IPS-15b (cell line): Measurements from ENCODE around the gene TAS1R2.

Source experiments
- H3K27me3 ChIP-seq: one replicate; pipeline ENCODE4 v1.6.1; 2013; ENCODE audit warnings: low read length; ENCODE audit not compliant: control insufficient read depth, insufficient read depth
- H3K36me3 ChIP-seq: one replicate; pipeline ENCODE4 v1.6.1; 2013; ENCODE audit warnings: low read length; ENCODE audit not compliant: control insufficient read depth, insufficient read depth
- H3K4me1 ChIP-seq: one replicate; pipeline ENCODE4 v1.6.1; 2013; ENCODE audit warnings: mild to moderate bottlenecking, low read length; ENCODE audit not compliant: control insufficient read depth, insufficient read depth
- H3K4me3 ChIP-seq: one replicate; pipeline ENCODE4 v1.5.1; 2013; ENCODE audit warnings: low read depth, low read length
- H3K9ac ChIP-seq: one replicate; pipeline ENCODE4 v1.6.1; 2013; ENCODE audit warnings: low read depth, mild to moderate bottlenecking, low read length
- H3K9me3 ChIP-seq: one replicate; pipeline ENCODE4 v1.6.1; 2013; ENCODE audit warnings: mild to moderate bottlenecking, low read length; ENCODE audit not compliant: control insufficient read depth, insufficient read depth

The TAS1R2 gene

DNA sequence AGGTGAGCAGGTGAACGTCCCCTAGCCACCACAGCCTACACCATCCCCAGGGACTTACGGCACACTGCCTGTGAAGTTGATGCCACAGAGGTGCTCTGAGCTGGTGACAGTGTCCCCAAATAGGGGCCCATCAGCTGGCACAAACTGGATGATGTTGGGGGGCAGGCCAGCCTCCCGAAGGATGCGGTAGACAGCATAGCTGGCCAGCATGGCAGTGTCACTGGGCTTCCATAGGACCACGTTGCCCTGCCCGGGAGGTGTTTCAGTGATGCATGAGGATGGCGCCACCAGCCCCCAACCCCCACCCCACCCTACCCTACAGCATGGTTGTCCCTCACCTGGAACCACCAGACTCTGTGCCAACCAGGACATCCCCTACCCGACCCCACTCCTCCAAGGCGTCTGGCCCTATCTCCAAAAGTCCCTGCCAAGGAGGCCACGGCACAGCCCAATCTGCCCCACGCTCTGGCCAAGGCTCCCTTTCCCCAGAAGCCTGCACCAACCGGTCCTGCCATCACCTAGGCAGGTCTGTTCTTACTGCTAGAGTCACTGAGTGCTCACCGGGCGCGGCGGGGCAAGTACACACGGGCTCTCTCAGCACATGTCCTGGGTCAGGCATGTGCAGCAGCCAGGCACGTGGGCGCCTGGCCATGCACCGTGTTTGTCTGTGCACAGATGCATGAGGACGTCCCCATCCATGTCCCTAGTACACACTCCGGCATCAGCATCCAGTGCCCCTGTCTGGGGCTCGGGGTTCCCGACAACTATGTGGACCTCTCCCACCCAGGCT, 22.4 kb upstream of the TAS1R2 start:
- no peaks in the 10 kb centered on the region for H3K27me3 ChIP-seq
- H3K9me3 ChIP-seq, result no peaks in the 10 kb centered on the region
- H3K4me3 ChIP-seq, result no peak overlapping the region
- H3K4me1 ChIP-seq, result peaks cover 2% of the 10 kb centered on the region
- H3K9ac ChIP-seq, result no peak overlapping the region
- peaks cover 13% of the 10 kb centered on the region for H3K36me3 ChIP-seq

DNA sequence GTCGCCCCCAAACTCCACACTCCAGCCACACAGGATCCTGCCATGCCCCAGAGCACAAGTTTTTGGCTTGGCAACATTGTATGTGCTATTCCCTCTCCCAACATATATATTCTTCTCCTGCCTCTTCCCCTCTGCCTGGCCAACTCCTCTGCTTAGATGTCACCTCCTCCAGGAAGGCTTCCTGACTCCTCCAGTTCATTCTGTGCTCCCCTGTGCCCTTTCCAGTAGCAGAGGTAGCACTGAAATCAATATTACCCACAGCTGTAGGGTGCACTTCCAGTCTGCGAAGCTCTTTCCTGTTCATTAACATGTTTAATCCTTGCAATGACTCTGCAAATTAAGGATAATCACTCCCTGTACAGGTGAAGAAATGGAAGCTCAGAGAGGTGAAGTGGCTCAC, 21.7 kb upstream of the TAS1R2 start:
- Histone ChIP-seq H3K4me3 (no peak overlapping the region), H3K27me3 (no peaks in the 10 kb centered on the region), H3K4me1 (peaks cover 2% of the 10 kb centered on the region), H3K9me3 (no peaks in the 10 kb centered on the region), H3K9ac (no peak overlapping the region), H3K36me3 (peaks cover 15% of the 10 kb centered on the region)

DNA sequence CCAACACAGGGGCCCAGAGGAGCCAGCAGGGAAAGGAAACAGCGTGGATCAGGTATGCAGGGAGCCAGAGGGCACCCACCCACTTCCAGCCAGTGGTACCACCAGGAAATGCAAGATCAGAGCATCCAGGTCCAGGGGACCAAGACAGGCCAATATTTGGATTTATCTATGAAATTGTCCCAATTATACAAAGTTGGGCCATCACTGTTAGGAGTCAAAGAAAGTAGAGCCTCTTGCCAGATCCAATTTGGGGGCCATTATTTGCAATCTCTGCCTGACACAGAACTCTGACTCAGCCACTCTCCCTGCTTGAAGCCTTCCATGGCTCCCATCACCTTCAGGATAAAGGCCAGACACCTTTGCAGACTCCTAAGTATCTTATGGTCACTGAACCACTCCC, 21.1 kb upstream of the TAS1R2 start:
- peaks cover 15% of the 10 kb centered on the region for H3K36me3 ChIP-seq

GRCh38 chr1:18879791-18880309, 20.4 kb upstream of the TAS1R2 start:
- H3K27me3 ChIP-seq, result no peaks in the 10 kb centered on the region
- peaks cover 2% of the 10 kb centered on the region for H3K4me1 ChIP-seq
- no peak overlapping the region for H3K9ac ChIP-seq
- no peak overlapping the region for H3K4me3 ChIP-seq
- no peaks in the 10 kb centered on the region for H3K9me3 ChIP-seq
- H3K36me3 ChIP-seq, result peaks cover 15% of the 10 kb centered on the region

More for the DNA sequence above, 21.1 kb upstream of the TAS1R2 start:
- no peak overlapping the region for H3K4me3 ChIP-seq
- no peak overlapping the region for H3K9ac ChIP-seq
- H3K27me3 ChIP-seq, result no peaks in the 10 kb centered on the region
- no peaks in the 10 kb centered on the region for H3K9me3 ChIP-seq
- H3K4me1 ChIP-seq, result peaks cover 2% of the 10 kb centered on the region

GRCh38 chr1:18879215-18879790, 19.8 kb upstream of the TAS1R2 start:
- no peaks in the 10 kb centered on the region for H3K27me3 ChIP-seq
- no peaks in the 10 kb centered on the region for H3K9me3 ChIP-seq
- no peak overlapping the region for H3K9ac ChIP-seq
- H3K36me3 ChIP-seq, result peaks cover 15% of the 10 kb centered on the region
- no peak overlapping the region for H3K4me3 ChIP-seq
- H3K4me1 ChIP-seq, result peaks cover 2% of the 10 kb centered on the region

DNA sequence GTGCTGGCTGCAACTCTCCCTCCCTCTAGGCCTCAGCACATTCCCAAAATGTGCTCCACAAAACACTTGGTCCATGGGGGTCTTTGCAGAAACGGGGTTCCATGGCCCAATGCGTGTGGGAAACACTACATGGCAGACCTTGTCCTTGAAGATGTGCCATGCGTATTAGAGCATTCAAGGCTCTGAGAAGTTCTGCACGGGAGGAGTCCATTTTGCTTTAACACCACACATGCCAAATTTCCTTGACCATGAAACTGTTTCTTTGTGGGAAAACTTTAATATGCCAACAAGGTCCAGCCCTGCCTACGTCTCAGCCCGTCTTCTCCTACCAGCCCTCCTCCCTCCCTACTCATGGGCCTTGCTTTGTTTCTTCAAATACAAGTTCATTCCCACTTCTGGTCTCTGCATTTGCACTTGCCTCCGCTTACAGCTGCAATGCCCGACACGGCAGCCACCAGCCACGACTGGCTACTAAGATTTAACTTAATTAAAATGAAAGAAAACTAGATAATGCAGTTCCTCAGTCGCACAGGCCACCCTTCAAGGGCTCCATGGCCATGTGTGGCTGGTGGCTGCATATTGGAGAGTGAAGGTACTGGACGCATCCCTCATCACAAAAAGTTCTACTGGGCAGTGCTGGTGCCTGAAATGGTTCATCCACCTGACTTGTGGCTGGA, 19.2 kb upstream of the TAS1R2 start:
- Histone ChIP-seq H3K27me3 (no peaks in the 10 kb centered on the region), H3K9me3 (no peaks in the 10 kb centered on the region), H3K4me3 (no peak overlapping the region), H3K9ac (no peak overlapping the region), H3K4me1 (peaks cover 2% of the 10 kb centered on the region), H3K36me3 (peaks cover 15% of the 10 kb centered on the region)

DNA sequence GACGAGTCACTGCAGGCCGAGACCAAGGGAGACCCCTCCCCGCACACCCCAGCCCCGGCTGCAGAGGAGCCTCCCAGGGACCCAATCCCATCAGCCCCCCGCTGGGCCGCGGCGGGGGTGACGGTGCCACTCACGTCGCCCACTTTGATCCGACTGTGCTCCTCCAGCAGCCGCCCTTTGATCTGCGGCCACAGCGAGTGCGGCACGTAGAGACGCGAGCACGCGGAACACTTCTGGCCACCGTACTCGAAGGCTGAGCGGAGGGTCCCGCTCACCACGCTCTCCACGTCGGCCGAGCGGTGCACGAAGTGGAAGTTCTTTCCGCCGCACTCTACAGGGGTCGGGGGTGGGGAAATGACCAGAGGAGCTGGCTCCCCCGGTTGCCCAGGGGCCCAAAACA, 17.8 kb upstream of the TAS1R2 start:
- Histone ChIP-seq H3K36me3 (peaks cover 12% of the 10 kb centered on the region), H3K4me3 (no peak overlapping the region), H3K27me3 (no peaks in the 10 kb centered on the region), H3K4me1 (peaks cover 2% of the 10 kb centered on the region), H3K9me3 (no peaks in the 10 kb centered on the region), H3K9ac (no peak overlapping the region)

DNA sequence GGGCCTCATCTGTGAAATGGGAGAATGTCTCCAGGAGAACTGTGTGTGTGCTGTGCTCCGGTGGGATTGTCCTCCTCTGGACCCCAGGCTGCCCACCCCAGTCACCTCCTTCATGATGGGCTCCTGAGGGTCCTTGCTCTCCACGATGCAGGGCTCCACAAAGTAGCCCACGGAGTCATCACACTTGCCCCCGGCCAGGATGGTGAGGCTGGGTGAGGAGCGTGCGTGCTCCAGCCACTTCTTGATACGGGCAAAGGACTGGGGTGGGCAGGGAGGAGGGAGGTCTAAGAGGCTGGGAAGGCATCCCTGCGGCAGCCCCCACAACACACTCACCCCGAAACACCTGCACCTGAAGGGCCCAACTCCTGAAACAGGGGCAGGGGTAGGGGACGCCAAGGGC, 16.8 kb upstream of the TAS1R2 start:
- Histone ChIP-seq H3K4me1 (peaks cover 2% of the 10 kb centered on the region), H3K4me3 (no peak overlapping the region), H3K27me3 (no peaks in the 10 kb centered on the region), H3K9me3 (no peaks in the 10 kb centered on the region), H3K9ac (no peak overlapping the region), H3K36me3 (peaks cover 8% of the 10 kb centered on the region)

DNA sequence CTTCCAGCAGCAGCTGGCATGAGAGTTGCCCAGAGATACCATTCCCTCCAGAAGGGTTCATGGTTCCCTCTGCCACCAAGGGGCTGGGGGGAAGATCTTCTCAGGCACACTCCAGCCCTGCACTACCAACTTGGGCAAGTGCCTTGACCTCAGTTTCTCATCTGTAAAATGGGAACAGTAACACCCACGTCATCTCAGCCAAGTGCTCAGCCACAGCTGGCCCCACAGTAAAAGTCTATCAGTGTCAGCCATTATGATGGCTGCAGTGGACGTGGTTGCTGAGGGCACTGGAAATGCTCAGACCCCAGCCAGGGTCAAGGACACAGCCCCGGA, 16.3 kb upstream of the TAS1R2 start:
- H3K36me3 ChIP-seq, result peaks cover 8% of the 10 kb centered on the region
- no peaks in the 10 kb centered on the region for H3K9me3 ChIP-seq

GRCh38 chr1:18875107-18875795, 15.8 kb upstream of the TAS1R2 start:
- H3K4me1 ChIP-seq, result peaks cover 2% of the 10 kb centered on the region
- H3K36me3 ChIP-seq, result peaks cover 8% of the 10 kb centered on the region
- no peaks in the 10 kb centered on the region for H3K27me3 ChIP-seq
- no peak overlapping the region for H3K9ac ChIP-seq
- H3K4me3 ChIP-seq, result no peak overlapping the region
- H3K9me3 ChIP-seq, result no peaks in the 10 kb centered on the region

More for the DNA sequence above, 16.3 kb upstream of the TAS1R2 start:
- H3K4me1 ChIP-seq, result peaks cover 2% of the 10 kb centered on the region
- no peak overlapping the region for H3K9ac ChIP-seq
- H3K4me3 ChIP-seq, result no peak overlapping the region
- H3K27me3 ChIP-seq, result no peaks in the 10 kb centered on the region

- Histone ChIP-seq H3K9ac (no peak overlapping the region), H3K9me3 (no peaks in the 10 kb centered on the region), H3K36me3 (peaks cover 8% of the 10 kb centered on the region), H3K4me1 (peaks cover 2% of the 10 kb centered on the region), H3K27me3 (no peaks in the 10 kb centered on the region), H3K4me3 (no peak overlapping the region)
These were observed 15.1 kb upstream of the TAS1R2 start for GRCh38 chr1:18874600-18874999.
